ENCODE results near the gene TNPO2.
A peak's percentile ranks its signal among the peaks of the same experiment; 100 is the strongest.

The TNPO2 gene

GRCh38 chr19:12675399-12675798 is 48.3 kb downstream of the TNPO2 start:
- no peak overlapping the region for H3K4me3 ChIP-seq (ENCODE audit: low read depth, low read length)
- no peaks in the 10 kb centered on the region for H3K9me3 ChIP-seq (ENCODE audit: severe bottlenecking)
- no peak for TF ChIP-seq CTCF (IDR thresholded peaks at IDR 0.05; ENCODE audit: low read depth, low read length)
- no peak for DNase-seq
- no peak overlapping the region for H3K27ac ChIP-seq
- H3K27me3 ChIP-seq (ENCODE audit: insufficient read depth, low read depth, severe bottlenecking), result no peaks in the 10 kb centered on the region
- peaks cover 89% of the 10 kb centered on the region for H3K36me3 ChIP-seq

- Histone ChIP-seq H3K27me3 (ENCODE audit: insufficient read depth, low read depth, severe bottlenecking) (no peaks in the 10 kb centered on the region), H3K9me3 (ENCODE audit: severe bottlenecking) (no peaks in the 10 kb centered on the region), H3K27ac (no peak overlapping the region), H3K4me3 (ENCODE audit: low read depth, low read length) (no peak overlapping the region), H3K36me3 (peaks cover 79% of the 10 kb centered on the region)
- no peak for TF ChIP-seq CTCF (IDR thresholded peaks at IDR 0.05; ENCODE audit: low read depth, low read length)
- DNase-seq, result no peak
These were observed 51.0 kb downstream of the TNPO2 start for GRCh38 chr19:12672744-12673143.

- peak overlapping the region; percentile 88 for H3K4me3 ChIP-seq (ENCODE audit: low read depth, low read length)
- peak overlapping the region; percentile 98 for H3K27ac ChIP-seq
- peaks cover 63% of the 10 kb centered on the region for H3K36me3 ChIP-seq
- no peaks in the 10 kb centered on the region for H3K27me3 ChIP-seq (ENCODE audit: insufficient read depth, low read depth, severe bottlenecking)
- no peak for DNase-seq
- TF ChIP-seq CTCF (IDR thresholded peaks at IDR 0.05; ENCODE audit: low read depth, low read length), result no peak
- no peaks in the 10 kb centered on the region for H3K9me3 ChIP-seq (ENCODE audit: severe bottlenecking)
These were observed 53.4 kb downstream of the TNPO2 start for GRCh38 chr19:12670159-12670928.

GRCh38 chr19:12669270-12670158 is 54.2 kb downstream of the TNPO2 start:
- H3K27me3 ChIP-seq (ENCODE audit: insufficient read depth, low read depth, severe bottlenecking), result no peaks in the 10 kb centered on the region
- peak overlapping the region; percentile 98 for H3K27ac ChIP-seq
- peaks cover 61% of the 10 kb centered on the region for H3K36me3 ChIP-seq
- 0 out of 2 replicates have a peak, but pooled peaks have one; percentile 1 for TF ChIP-seq CTCF (IDR thresholded peaks at IDR 0.05; ENCODE audit: low read depth, low read length)
- peak overlapping the region; percentile 88 for H3K4me3 ChIP-seq (ENCODE audit: low read depth, low read length)
- no peaks in the 10 kb centered on the region for H3K9me3 ChIP-seq (ENCODE audit: severe bottlenecking)
- DNase-seq, result peak; percentile 75

- H3K9me3 ChIP-seq (ENCODE audit: severe bottlenecking), result no peaks in the 10 kb centered on the region
- peak; percentile 55 for DNase-seq
- peak overlapping the region; percentile 88 for H3K4me3 ChIP-seq (ENCODE audit: low read depth, low read length)
- no peak for TF ChIP-seq CTCF (IDR thresholded peaks at IDR 0.05; ENCODE audit: low read depth, low read length)
- H3K27ac ChIP-seq, result peak overlapping the region; percentile 98
- peaks cover 55% of the 10 kb centered on the region for H3K36me3 ChIP-seq
- no peaks in the 10 kb centered on the region for H3K27me3 ChIP-seq (ENCODE audit: insufficient read depth, low read depth, severe bottlenecking)
These were observed 54.8 kb downstream of the TNPO2 start for GRCh38 chr19:12668932-12669269.
